ENCODE measurements around the gene MYLK.

The MYLK gene

GRCh38 chr3:123832692-123833397 lies 51.3 kb downstream of the MYLK start:
- Histone ChIP-seq H3K9me2 (replicated peaks; ENCODE audit: low read depth, low read length) (no peaks in the 10 kb centered on the region), H3K9ac (ENCODE audit: low read depth, low read length, poor library complexity, severe bottlenecking) (no peak overlapping the region), H3K4me3 (ENCODE audit: low read length, poor library complexity, severe bottlenecking) (no peak overlapping the region), H3K79me2 (ENCODE audit: insufficient read depth, low read length) (no peaks in the 10 kb centered on the region), H3F3A (ENCODE audit: low read depth) (no peaks in the 10 kb centered on the region), H3K36me3 (ENCODE audit: insufficient read depth, low read length) (peaks cover 4% of the 10 kb centered on the region; the same call in 1 of the 2 replicates), H3K4me2 (ENCODE audit: low read depth, low read length, poor library complexity, severe bottlenecking) (no peak overlapping the region), H3K9me3 (ENCODE audit: insufficient read depth, low read depth, low read length) (peaks cover 13% of the 10 kb centered on the region; the same call in 1 of the 2 replicates), H3K27me3 (ENCODE audit: insufficient read depth, low read length, poor library complexity, severe bottlenecking) (no peaks in the 10 kb centered on the region), H4K20me1 (ENCODE audit: insufficient read depth, low read length, poor library complexity, severe bottlenecking) (no peaks in the 10 kb centered on the region), H2AFZ (ENCODE audit: low read length) (no peak overlapping the region), H3K4me1 (ENCODE audit: insufficient read depth, low read length, poor library complexity, severe bottlenecking) (no peaks in the 10 kb centered on the region)
- TF ChIP-seq, protein P1, sequence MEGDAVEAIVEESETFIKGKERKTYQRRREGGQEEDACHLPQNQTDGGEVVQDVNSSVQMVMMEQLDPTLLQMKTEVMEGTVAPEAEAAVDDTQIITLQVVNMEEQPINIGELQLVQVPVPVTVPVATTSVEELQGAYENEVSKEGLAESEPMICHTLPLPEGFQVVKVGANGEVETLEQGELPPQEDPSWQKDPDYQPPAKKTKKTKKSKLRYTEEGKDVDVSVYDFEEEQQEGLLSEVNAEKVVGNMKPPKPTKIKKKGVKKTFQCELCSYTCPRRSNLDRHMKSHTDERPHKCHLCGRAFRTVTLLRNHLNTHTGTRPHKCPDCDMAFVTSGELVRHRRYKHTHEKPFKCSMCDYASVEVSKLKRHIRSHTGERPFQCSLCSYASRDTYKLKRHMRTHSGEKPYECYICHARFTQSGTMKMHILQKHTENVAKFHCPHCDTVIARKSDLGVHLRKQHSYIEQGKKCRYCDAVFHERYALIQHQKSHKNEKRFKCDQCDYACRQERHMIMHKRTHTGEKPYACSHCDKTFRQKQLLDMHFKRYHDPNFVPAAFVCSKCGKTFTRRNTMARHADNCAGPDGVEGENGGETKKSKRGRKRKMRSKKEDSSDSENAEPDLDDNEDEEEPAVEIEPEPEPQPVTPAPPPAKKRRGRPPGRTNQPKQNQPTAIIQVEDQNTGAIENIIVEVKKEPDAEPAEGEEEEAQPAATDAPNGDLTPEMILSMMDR (conservative IDR thresholded peaks at IDR 0.05; ENCODE audit: low read length): no peak
- TF ChIP-seq EZH2phosphoT487 (IDR thresholded peaks at IDR 0.05; ENCODE audit: borderline replicate concordance): no peak

DNA sequence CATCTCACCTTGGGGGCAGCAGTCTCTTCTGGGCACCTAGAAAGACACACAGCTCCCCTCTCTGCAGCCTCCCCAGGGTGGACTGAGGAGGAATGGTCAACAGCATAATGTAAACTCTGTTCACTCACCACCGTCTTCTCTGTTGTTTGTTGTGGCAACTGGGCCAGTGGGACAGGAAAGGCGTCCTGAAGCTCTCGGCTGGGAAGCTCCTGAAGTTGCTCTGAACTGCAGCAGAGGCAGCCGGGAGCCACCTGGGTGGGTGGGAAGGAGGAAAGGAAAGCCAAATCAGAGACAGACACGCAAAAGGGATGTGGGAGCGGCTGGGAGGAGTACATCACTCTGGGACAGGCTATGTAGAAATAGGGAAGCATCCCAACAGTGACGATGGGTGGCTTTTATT lies 52.7 kb downstream of the MYLK start:
- H3K4me2 ChIP-seq (ENCODE audit: low read depth, low read length, poor library complexity, severe bottlenecking): no peak overlapping the region
- peaks cover 4% of the 10 kb centered on the region; the same call in 1 of the 2 replicates for H3K36me3 ChIP-seq (ENCODE audit: insufficient read depth, low read length)
- H3K4me1 ChIP-seq (ENCODE audit: insufficient read depth, low read length, poor library complexity, severe bottlenecking): no peaks in the 10 kb centered on the region
- H3K27me3 ChIP-seq (ENCODE audit: insufficient read depth, low read length, poor library complexity, severe bottlenecking): no peaks in the 10 kb centered on the region
- no peaks in the 10 kb centered on the region for H3K9me2 ChIP-seq (replicated peaks; ENCODE audit: low read depth, low read length)
- H3F3A ChIP-seq (ENCODE audit: low read depth): no peaks in the 10 kb centered on the region
- peaks cover 25% of the 10 kb centered on the region; the same call in 1 of the 2 replicates for H3K9me3 ChIP-seq (ENCODE audit: insufficient read depth, low read depth, low read length)
- H4K20me1 ChIP-seq (ENCODE audit: insufficient read depth, low read length, poor library complexity, severe bottlenecking): no peaks in the 10 kb centered on the region
- TF ChIP-seq EZH2phosphoT487 (IDR thresholded peaks at IDR 0.05; ENCODE audit: borderline replicate concordance): no peak
- TF ChIP-seq, protein P1 (conservative IDR thresholded peaks at IDR 0.05; ENCODE audit: low read length): no peak
- H2AFZ ChIP-seq (ENCODE audit: low read length): no peak overlapping the region
- no peak overlapping the region for H3K4me3 ChIP-seq (ENCODE audit: low read length, poor library complexity, severe bottlenecking)
- H3K9ac ChIP-seq (ENCODE audit: low read depth, low read length, poor library complexity, severe bottlenecking): no peak overlapping the region
- H3K79me2 ChIP-seq (ENCODE audit: insufficient read depth, low read length): no peaks in the 10 kb centered on the region

GRCh38 chr3:123821920-123822319 lies 62.2 kb downstream of the MYLK start:
- Histone ChIP-seq H3K36me3 (ENCODE audit: insufficient read depth, low read length) (no peaks in the 10 kb centered on the region), H4K20me1 (ENCODE audit: insufficient read depth, low read length, poor library complexity, severe bottlenecking) (no peaks in the 10 kb centered on the region), H3F3A (ENCODE audit: low read depth) (no peaks in the 10 kb centered on the region), H3K4me3 (ENCODE audit: low read length, poor library complexity, severe bottlenecking) (no peak overlapping the region), H3K9me3 (ENCODE audit: insufficient read depth, low read depth, low read length) (peaks cover 6% of the 10 kb centered on the region; the same call in 1 of the 2 replicates), H3K9ac (ENCODE audit: low read depth, low read length, poor library complexity, severe bottlenecking) (no peak overlapping the region), H2AFZ (ENCODE audit: low read length) (no peak overlapping the region), H3K4me2 (ENCODE audit: low read depth, low read length, poor library complexity, severe bottlenecking) (no peak overlapping the region), H3K79me2 (ENCODE audit: insufficient read depth, low read length) (no peaks in the 10 kb centered on the region), H3K27me3 (ENCODE audit: insufficient read depth, low read length, poor library complexity, severe bottlenecking) (no peaks in the 10 kb centered on the region), H3K4me1 (ENCODE audit: insufficient read depth, low read length, poor library complexity, severe bottlenecking) (no peaks in the 10 kb centered on the region), H3K9me2 (replicated peaks; ENCODE audit: low read depth, low read length) (no peaks in the 10 kb centered on the region)
- TF ChIP-seq EZH2phosphoT487 (IDR thresholded peaks at IDR 0.05; ENCODE audit: borderline replicate concordance): no peak
- TF ChIP-seq, protein P1 (conservative IDR thresholded peaks at IDR 0.05; ENCODE audit: low read length): no peak

All from Loucy (cell line).